Measurements from ENCODE around the gene ARHGEF28. TPM values are rescaled to one million over a fixed set of nuclear protein-coding genes. Genes with fewer than 3 reads are reported as not detected.

The ARHGEF28 gene
- polyA plus RNA-seq, 1 donor from 2014 or later, result not detected

- no peak overlapping the region for H3K4me3 ChIP-seq (ENCODE audit: low read length)
- no peaks in the 10 kb centered on the region for H4K20me1 ChIP-seq (ENCODE audit: insufficient read depth)
- H3K27me3 ChIP-seq (ENCODE audit: insufficient read depth, low read depth, low read length), result no peaks in the 10 kb centered on the region
- H3K9me2 ChIP-seq (ENCODE audit: insufficient read depth, low read length), result no peaks in the 10 kb centered on the region
- H3K27ac ChIP-seq (ENCODE audit: low read length), result no peak overlapping the region
- no peaks in the 10 kb centered on the region for H3K36me3 ChIP-seq (ENCODE audit: insufficient read depth, low read length)
- H3K9ac ChIP-seq (ENCODE audit: low read length), result no peak overlapping the region
- H3K79me2 ChIP-seq (replicated peaks; ENCODE audit: insufficient read depth, low read length), result no peaks in the 10 kb centered on the region
- TF ChIP-seq EZH2 (IDR thresholded peaks at IDR 0.05; ENCODE audit: borderline replicate concordance, insufficient read depth, low read length, poor library complexity, severe bottlenecking) (no peak), POLR2AphosphoS5 (IDR thresholded peaks at IDR 0.05) (no peak), TAF1 (IDR thresholded peaks at IDR 0.05; ENCODE audit: low read depth) (no peak)
- TF ChIP-seq, protein P1, sequence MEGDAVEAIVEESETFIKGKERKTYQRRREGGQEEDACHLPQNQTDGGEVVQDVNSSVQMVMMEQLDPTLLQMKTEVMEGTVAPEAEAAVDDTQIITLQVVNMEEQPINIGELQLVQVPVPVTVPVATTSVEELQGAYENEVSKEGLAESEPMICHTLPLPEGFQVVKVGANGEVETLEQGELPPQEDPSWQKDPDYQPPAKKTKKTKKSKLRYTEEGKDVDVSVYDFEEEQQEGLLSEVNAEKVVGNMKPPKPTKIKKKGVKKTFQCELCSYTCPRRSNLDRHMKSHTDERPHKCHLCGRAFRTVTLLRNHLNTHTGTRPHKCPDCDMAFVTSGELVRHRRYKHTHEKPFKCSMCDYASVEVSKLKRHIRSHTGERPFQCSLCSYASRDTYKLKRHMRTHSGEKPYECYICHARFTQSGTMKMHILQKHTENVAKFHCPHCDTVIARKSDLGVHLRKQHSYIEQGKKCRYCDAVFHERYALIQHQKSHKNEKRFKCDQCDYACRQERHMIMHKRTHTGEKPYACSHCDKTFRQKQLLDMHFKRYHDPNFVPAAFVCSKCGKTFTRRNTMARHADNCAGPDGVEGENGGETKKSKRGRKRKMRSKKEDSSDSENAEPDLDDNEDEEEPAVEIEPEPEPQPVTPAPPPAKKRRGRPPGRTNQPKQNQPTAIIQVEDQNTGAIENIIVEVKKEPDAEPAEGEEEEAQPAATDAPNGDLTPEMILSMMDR (IDR thresholded peaks at IDR 0.05; ENCODE audit: poor library complexity, severe bottlenecking), result no peak
- no peak overlapping the region for H2AFZ ChIP-seq (ENCODE audit: low read depth, low read length)
- no peak overlapping the region for H3K4me2 ChIP-seq (ENCODE audit: low read length)
- no peaks in the 10 kb centered on the region for H3F3A ChIP-seq (ENCODE audit: insufficient read depth, low read length, poor library complexity, severe bottlenecking)
- H3K9me3 ChIP-seq (ENCODE audit: low read length), result no peaks in the 10 kb centered on the region
Observed at GRCh38 chr5:73796164-73797131, 170.5 kb downstream of the ARHGEF28 start.

DNA sequence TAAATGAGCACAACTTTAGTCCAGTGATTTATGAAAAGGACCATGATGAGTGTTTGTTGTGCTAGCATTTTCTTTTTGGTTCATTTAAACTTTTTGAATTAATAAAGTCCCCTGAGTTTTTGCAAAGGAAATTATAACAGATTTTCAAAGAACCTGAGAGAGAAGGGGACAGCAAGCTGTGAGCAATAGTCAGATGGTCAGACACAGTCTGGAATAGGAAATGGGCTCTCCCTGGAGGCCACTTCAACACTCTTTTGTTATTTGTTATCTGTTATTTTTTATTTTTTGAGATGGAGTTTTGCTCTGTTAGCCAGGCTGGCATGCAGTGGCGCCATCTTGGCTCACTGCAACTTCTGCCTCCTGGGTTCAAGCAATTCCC, 171.1 kb downstream of the ARHGEF28 start:
- H3K4me2 ChIP-seq (ENCODE audit: low read length), result no peak overlapping the region

More for the DNA sequence above, 171.1 kb downstream of the ARHGEF28 start:
- H4K20me1 ChIP-seq (ENCODE audit: insufficient read depth), result no peaks in the 10 kb centered on the region
- no peak overlapping the region for H3K27ac ChIP-seq (ENCODE audit: low read length)
- H3K79me2 ChIP-seq (replicated peaks; ENCODE audit: insufficient read depth, low read length), result no peaks in the 10 kb centered on the region
- no peaks in the 10 kb centered on the region for H3F3A ChIP-seq (ENCODE audit: insufficient read depth, low read length, poor library complexity, severe bottlenecking)
- H3K4me3 ChIP-seq (ENCODE audit: low read length), result no peak overlapping the region
- no peak overlapping the region for H3K9ac ChIP-seq (ENCODE audit: low read length)
- H3K9me3 ChIP-seq (ENCODE audit: low read length), result no peaks in the 10 kb centered on the region
- H3K36me3 ChIP-seq (ENCODE audit: insufficient read depth, low read length), result no peaks in the 10 kb centered on the region
- H2AFZ ChIP-seq (ENCODE audit: low read depth, low read length), result no peak overlapping the region
- H3K9me2 ChIP-seq (ENCODE audit: insufficient read depth, low read length), result no peaks in the 10 kb centered on the region
- no peaks in the 10 kb centered on the region for H3K27me3 ChIP-seq (ENCODE audit: insufficient read depth, low read depth, low read length)
- TF ChIP-seq, protein P2, sequence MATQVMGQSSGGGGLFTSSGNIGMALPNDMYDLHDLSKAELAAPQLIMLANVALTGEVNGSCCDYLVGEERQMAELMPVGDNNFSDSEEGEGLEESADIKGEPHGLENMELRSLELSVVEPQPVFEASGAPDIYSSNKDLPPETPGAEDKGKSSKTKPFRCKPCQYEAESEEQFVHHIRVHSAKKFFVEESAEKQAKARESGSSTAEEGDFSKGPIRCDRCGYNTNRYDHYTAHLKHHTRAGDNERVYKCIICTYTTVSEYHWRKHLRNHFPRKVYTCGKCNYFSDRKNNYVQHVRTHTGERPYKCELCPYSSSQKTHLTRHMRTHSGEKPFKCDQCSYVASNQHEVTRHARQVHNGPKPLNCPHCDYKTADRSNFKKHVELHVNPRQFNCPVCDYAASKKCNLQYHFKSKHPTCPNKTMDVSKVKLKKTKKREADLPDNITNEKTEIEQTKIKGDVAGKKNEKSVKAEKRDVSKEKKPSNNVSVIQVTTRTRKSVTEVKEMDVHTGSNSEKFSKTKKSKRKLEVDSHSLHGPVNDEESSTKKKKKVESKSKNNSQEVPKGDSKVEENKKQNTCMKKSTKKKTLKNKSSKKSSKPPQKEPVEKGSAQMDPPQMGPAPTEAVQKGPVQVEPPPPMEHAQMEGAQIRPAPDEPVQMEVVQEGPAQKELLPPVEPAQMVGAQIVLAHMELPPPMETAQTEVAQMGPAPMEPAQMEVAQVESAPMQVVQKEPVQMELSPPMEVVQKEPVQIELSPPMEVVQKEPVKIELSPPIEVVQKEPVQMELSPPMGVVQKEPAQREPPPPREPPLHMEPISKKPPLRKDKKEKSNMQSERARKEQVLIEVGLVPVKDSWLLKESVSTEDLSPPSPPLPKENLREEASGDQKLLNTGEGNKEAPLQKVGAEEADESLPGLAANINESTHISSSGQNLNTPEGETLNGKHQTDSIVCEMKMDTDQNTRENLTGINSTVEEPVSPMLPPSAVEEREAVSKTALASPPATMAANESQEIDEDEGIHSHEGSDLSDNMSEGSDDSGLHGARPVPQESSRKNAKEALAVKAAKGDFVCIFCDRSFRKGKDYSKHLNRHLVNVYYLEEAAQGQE (IDR thresholded peaks at IDR 0.05; ENCODE audit: borderline replicate concordance), result no peak
- TF ChIP-seq SMC3 (conservative IDR thresholded peaks at IDR 0.05; ENCODE audit: poor library complexity), result no peak
- TF ChIP-seq RAD21 (conservative IDR thresholded peaks at IDR 0.05), result no peak
- TF ChIP-seq, protein P1 (IDR thresholded peaks at IDR 0.05; ENCODE audit: poor library complexity, severe bottlenecking), result no peak
- no peak for TF ChIP-seq MXI1 (conservative IDR thresholded peaks at IDR 0.05; ENCODE audit: poor library complexity, severe bottlenecking)
- TF ChIP-seq EP300 (conservative IDR thresholded peaks at IDR 0.05; ENCODE audit: poor library complexity, severe bottlenecking), result no peak

Data from neural cell (in vitro differentiated cells).